ENCODE results near the gene UBE2V1.

- TF ChIP-seq CTCF (IDR thresholded peaks at IDR 0.05), result no peak
- no peak for TF ChIP-seq POLR2A (IDR thresholded peaks at IDR 0.05)
Measured at GRCh38 chr20:50101887-50102286, 11.1 kb downstream of the UBE2V1 start.
